ENCODE measurements around the gene NR5A1.

- no peak for TF ChIP-seq YY1 (IDR thresholded peaks at IDR 0.05; ENCODE audit: insufficient read depth, insufficient read length)
- TF ChIP-seq ZNF274 (IDR thresholded peaks at IDR 0.05; ENCODE audit: low read depth, low read length): no peak
Measured at GRCh38 chr9:124496075-124496449, 11.1 kb downstream of the NR5A1 start.

Data from NT2/D1 (cell line).